ENCODE results near the gene PCBD1.

PCBD1 gene

GRCh38 chr10:70889291-70889690, 926 bp upstream of the PCBD1 start:
- Histone ChIP-seq H4K20me1 (ENCODE audit: insufficient read depth, low read length) (no peaks in the 10 kb centered on the region), H3K27me3 (replicated peaks; ENCODE audit: insufficient read depth, low read length) (no peaks in the 10 kb centered on the region), H3K27ac (ENCODE audit: low read length) (no peak overlapping the region), H3K9ac (ENCODE audit: low read length) (no peak overlapping the region), H3K4me3 (ENCODE audit: low read length) (peak overlapping the region; percentile 72), H3K4me2 (ENCODE audit: low read depth, low read length) (peak overlapping the region; percentile 90), H3F3A (ENCODE audit: insufficient read depth, low read length) (peaks cover 11% of the 10 kb centered on the region; the same call in 1 of the 2 replicates), H3K9me2 (replicated peaks; ENCODE audit: insufficient read depth, low read length) (no peaks in the 10 kb centered on the region), H2AFZ (ENCODE audit: low read length) (peak overlapping the region; percentile 87; the same call in 1 of the 2 replicates), H3K4me1 (ENCODE audit: low read length) (peaks cover 7% of the 10 kb centered on the region), H3K36me3 (replicated peaks; ENCODE audit: insufficient read depth, low read length) (no peaks in the 10 kb centered on the region), H3K9me3 (replicated peaks; ENCODE audit: insufficient read depth, low read length) (no peaks in the 10 kb centered on the region), H3K79me2 (ENCODE audit: low read length) (no peaks in the 10 kb centered on the region)
- TF ChIP-seq EZH2phosphoT487 (IDR thresholded peaks at IDR 0.05; ENCODE audit: low read length): no peak
- no peak for TF ChIP-seq EZH2 (optimal IDR thresholded peaks at IDR 0.05; ENCODE audit: low read depth, low read length)
- TF ChIP-seq, protein P1, sequence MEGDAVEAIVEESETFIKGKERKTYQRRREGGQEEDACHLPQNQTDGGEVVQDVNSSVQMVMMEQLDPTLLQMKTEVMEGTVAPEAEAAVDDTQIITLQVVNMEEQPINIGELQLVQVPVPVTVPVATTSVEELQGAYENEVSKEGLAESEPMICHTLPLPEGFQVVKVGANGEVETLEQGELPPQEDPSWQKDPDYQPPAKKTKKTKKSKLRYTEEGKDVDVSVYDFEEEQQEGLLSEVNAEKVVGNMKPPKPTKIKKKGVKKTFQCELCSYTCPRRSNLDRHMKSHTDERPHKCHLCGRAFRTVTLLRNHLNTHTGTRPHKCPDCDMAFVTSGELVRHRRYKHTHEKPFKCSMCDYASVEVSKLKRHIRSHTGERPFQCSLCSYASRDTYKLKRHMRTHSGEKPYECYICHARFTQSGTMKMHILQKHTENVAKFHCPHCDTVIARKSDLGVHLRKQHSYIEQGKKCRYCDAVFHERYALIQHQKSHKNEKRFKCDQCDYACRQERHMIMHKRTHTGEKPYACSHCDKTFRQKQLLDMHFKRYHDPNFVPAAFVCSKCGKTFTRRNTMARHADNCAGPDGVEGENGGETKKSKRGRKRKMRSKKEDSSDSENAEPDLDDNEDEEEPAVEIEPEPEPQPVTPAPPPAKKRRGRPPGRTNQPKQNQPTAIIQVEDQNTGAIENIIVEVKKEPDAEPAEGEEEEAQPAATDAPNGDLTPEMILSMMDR (IDR thresholded peaks at IDR 0.05; ENCODE audit: low read length): no peak
- DNase-seq: no peak

DNA sequence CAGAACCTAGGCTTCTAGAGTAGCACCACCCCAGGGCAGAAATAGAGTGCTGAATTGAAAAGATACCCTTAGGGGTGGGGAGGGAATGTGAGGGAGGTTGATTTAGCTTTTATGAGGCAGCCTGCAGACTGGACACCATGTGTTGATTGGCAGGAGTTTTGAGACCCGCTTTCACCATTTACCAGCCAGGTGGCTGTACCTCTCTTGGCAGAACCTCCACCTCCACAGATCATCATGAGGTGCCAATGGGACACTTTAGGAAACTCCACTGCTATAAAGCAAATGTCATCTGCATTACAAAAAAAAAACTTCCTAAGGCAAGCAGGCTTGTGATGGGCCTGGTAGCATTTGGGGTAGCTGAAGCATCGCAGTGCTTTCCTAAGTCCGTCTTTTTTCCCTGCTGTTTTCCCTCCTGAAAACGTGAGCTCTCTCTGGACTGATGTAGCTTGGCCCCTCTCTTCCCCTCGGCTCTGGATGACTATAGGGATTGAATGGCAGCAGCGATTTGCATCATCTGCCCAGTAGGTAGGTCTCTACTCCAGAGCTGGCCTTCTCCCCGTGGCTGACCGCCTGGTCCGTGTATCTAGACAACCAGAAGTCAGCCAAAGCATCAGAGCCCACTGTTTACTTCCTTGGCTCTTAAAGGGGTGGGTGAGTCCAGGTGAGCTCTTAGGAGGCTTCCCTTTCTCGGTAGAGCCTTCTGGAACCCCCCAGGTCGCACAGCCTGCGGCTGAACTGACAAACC, 1.3 kb downstream of the PCBD1 start:
- no peak overlapping the region for H2AFZ ChIP-seq (ENCODE audit: low read length)
- no peak for DNase-seq
- peaks cover 7% of the 10 kb centered on the region for H3K4me1 ChIP-seq (ENCODE audit: low read length)
- no peak for TF ChIP-seq EZH2 (optimal IDR thresholded peaks at IDR 0.05; ENCODE audit: low read depth, low read length)
- TF ChIP-seq EZH2phosphoT487 (IDR thresholded peaks at IDR 0.05; ENCODE audit: low read length): no peak
- TF ChIP-seq, protein P1 (IDR thresholded peaks at IDR 0.05; ENCODE audit: low read length): no peak
- H3K27ac ChIP-seq (ENCODE audit: low read length): no peak overlapping the region
- H3K9me3 ChIP-seq (replicated peaks; ENCODE audit: insufficient read depth, low read length): no peaks in the 10 kb centered on the region
- no peaks in the 10 kb centered on the region for H3K79me2 ChIP-seq (ENCODE audit: low read length)
- H4K20me1 ChIP-seq (ENCODE audit: insufficient read depth, low read length): no peaks in the 10 kb centered on the region
- 0 out of 2 replicates have a peak overlapping the region, but pooled peaks have one; percentile 90 for H3K4me2 ChIP-seq (ENCODE audit: low read depth, low read length)
- H3K9me2 ChIP-seq (replicated peaks; ENCODE audit: insufficient read depth, low read length): no peaks in the 10 kb centered on the region
- no peaks in the 10 kb centered on the region for H3K36me3 ChIP-seq (replicated peaks; ENCODE audit: insufficient read depth, low read length)
- H3K4me3 ChIP-seq (ENCODE audit: low read length): no peak overlapping the region
- H3F3A ChIP-seq (ENCODE audit: insufficient read depth, low read length): peaks cover 11% of the 10 kb centered on the region; the same call in 1 of the 2 replicates
- no peaks in the 10 kb centered on the region for H3K27me3 ChIP-seq (replicated peaks; ENCODE audit: insufficient read depth, low read length)
- H3K9ac ChIP-seq (ENCODE audit: low read length): no peak overlapping the region

- H3K79me2 ChIP-seq (ENCODE audit: low read length): no peaks in the 10 kb centered on the region
- no peak overlapping the region for H3K27ac ChIP-seq (ENCODE audit: low read length)
- H3F3A ChIP-seq (ENCODE audit: insufficient read depth, low read length): peaks cover 11% of the 10 kb centered on the region; the same call in 1 of the 2 replicates
- no peaks in the 10 kb centered on the region for H3K9me3 ChIP-seq (replicated peaks; ENCODE audit: insufficient read depth, low read length)
- H3K27me3 ChIP-seq (replicated peaks; ENCODE audit: insufficient read depth, low read length): no peaks in the 10 kb centered on the region
- no peak for TF ChIP-seq EZH2 (optimal IDR thresholded peaks at IDR 0.05; ENCODE audit: low read depth, low read length)
- no peak for TF ChIP-seq EZH2phosphoT487 (IDR thresholded peaks at IDR 0.05; ENCODE audit: low read length)
- TF ChIP-seq, protein P1 (IDR thresholded peaks at IDR 0.05; ENCODE audit: low read length): no peak
- no peak overlapping the region for H3K9ac ChIP-seq (ENCODE audit: low read length)
- no peak overlapping the region for H3K4me3 ChIP-seq (ENCODE audit: low read length)
- H3K9me2 ChIP-seq (replicated peaks; ENCODE audit: insufficient read depth, low read length): no peaks in the 10 kb centered on the region
- no peak for DNase-seq
- peaks cover 7% of the 10 kb centered on the region for H3K4me1 ChIP-seq (ENCODE audit: low read length)
- H3K4me2 ChIP-seq (ENCODE audit: low read depth, low read length): no peak overlapping the region
- H3K36me3 ChIP-seq (replicated peaks; ENCODE audit: insufficient read depth, low read length): no peaks in the 10 kb centered on the region
- no peaks in the 10 kb centered on the region for H4K20me1 ChIP-seq (ENCODE audit: insufficient read depth, low read length)
- H2AFZ ChIP-seq (ENCODE audit: low read length): no peak overlapping the region
Observed at GRCh38 chr10:70885931-70886903, 2.1 kb downstream of the PCBD1 start.

Data from MM.1S (cell line).